Measurements from ENCODE around the gene TRMT61A.
"Not testable (repeated sequence)": the region's sequence is repeated elsewhere in the genome, so short reads cannot be mapped to it uniquely, and the experiment has no call there.

TRMT61A gene

GRCh38 chr14:103523575-103523954 is 5.4 kb upstream of the TRMT61A start:
- no peak for DNase-seq

GRCh38 chr14:103524002-103524935 is 4.7 kb upstream of the TRMT61A start:
- no peak for DNase-seq

GRCh38 chr14:103525430-103526246 is 3.4 kb upstream of the TRMT61A start:
- not testable (repeated sequence) for DNase-seq

DNA sequence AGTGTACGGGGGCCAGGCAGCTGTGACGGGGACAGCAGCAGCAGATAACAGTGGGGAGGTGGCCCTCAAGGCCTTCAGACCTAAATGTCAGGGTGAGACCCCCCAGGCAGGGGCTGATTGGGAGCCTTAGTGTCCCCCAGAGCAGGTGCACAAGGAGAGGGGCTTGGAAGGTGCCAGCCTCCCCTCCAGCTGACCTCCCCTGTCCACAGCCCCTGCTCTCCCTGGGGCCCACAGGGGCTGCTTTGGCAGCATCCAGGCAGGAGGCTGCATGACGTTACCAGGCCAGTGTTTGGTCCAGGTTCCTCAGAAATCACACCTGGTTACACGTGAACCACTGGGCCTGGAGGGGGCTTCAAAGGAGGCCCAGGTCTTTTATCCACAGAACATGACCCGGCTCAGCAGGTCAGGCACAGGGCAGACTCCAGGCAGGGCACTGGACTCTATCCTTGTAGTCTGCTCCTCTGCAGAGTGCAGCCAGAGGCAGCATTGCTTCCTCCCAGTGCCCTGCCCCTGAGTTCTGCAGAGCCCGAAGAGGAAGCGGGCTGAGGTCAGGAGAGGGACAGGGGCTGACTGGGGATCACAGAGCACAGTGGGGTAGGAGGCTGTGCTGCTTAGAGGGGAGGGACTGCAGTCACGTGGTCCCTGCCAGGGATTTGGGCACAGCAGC is 2.6 kb upstream of the TRMT61A start:
- DNase-seq: no peak

GRCh38 chr14:103526914-103527248 is 2.1 kb upstream of the TRMT61A start:
- DNase-seq: no peak

GRCh38 chr14:103527408-103528145 is 1.4 kb upstream of the TRMT61A start:
- DNase-seq: no peak

GRCh38 chr14:103528146-103528586 is 830 bp upstream of the TRMT61A start:
- DNase-seq: no peak

GRCh38 chr14:103529383-103530365 is 678 bp downstream of the TRMT61A start:
- DNase-seq: no peak

GRCh38 chr14:103530390-103530789 is 1.4 kb downstream of the TRMT61A start:
- DNase-seq: no peak

DNA sequence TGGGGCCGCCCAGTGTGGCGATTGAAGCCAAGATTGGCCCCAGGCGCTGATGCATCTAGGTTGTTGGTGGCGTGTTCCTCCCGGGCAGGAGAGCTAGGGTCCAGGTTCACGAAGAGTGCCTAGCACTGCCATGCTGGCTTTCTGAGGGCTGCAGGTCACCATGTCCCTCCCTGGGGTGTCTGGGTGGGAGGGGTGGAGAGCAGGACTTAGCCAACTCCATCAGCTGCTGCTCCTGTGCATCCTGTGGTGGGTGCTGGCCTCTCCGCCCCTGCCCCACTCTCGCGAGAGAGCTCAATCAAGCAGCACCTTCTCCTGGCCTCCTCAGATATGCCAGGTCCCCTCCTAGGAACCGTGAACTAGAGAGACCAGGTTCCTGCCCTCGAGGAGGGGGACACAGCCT is 1.8 kb downstream of the TRMT61A start:
- no peak for DNase-seq

GRCh38 chr14:103531421-103532215 is 2.6 kb downstream of the TRMT61A start:
- DNase-seq: no peak

- DNase-seq: no peak
Observed at GRCh38 chr14:103532216-103533136, 3.5 kb downstream of the TRMT61A start.

DNA sequence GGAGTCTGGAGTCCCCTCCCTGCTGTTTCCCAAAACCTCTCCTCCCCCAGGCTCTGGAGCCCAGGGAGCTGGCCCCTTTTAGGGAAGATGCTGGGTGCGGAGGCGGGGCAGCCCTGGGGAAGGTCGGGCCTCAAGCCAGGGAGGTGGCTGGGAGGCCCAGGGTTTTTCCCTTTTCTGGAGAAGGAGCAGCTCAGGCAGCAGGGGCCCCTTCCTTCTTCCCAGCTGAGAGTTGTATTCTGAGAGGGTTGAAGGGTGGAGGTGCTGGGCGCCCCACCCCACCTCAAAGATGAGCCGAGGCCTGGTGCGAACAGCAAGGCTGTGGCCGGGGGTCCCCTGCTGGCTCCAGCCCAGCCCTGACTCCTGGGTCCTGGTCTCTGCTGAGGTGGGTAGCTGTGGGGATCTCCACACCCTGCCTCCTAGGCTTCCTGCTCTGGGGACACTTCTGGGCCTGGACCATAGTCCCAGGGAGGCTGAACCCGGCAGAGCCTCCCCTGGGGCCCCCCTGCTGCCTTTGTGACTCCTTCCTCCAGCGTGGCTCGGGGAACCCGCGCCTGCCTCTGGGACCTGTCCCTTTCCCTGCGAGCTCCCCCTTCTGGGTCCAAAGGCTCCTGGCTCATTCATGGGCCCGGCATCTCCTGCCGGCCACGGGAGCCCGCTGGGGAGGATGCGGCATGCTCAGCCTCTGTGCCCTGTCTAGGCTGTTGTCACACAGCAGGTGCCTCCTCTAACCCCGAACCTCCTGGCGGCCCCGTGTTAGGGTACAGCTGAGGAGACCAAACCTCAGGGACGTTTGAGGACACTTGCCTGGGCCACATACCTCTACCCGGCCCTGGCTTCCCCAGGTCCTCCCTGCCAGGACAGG is 4.4 kb downstream of the TRMT61A start:
- no peak for DNase-seq

GRCh38 chr14:103533999-103534575 is 5.1 kb downstream of the TRMT61A start:
- DNase-seq: no peak

DNA sequence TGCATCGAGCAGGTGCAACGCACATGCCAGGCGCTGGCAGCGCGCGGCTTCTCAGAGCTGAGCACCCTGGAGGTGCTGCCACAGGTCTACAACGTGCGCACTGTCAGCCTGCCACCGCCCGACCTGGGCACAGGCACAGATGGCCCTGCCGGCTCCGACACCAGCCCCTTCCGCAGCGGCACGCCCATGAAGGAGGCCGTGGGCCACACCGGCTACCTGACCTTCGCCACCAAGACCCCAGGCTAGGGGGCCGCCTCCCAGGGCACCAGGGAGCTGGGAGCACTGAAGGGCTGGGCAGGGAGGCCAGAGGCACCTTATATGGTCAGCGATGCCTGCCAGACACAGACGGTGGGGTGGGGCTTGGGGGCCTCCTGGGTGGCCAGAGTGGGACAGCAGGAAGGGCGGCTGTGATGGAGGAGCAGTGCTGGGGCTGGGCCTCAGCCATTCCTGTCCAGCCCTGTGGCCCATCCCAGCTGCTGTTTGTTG is 5.6 kb downstream of the TRMT61A start:
- DNase-seq: no peak

GRCh38 chr14:103535081-103535890 is 6.3 kb downstream of the TRMT61A start:
- DNase-seq: no peak

All from NCI-H187 (cell line).